Measurements from ENCODE around the gene CDC37L1. TPM values are rescaled to one million over a fixed set of nuclear protein-coding genes. Genes with fewer than 3 reads are reported as not detected.

CDC37L1 gene
- total and polyA plus RNA-seq, 9 of the 15 experiments (the other 6 are each of a cell fraction or from before 2014, with no cell fraction given), result 1.5 to 7.9 (median 6.0) TPM

DNA sequence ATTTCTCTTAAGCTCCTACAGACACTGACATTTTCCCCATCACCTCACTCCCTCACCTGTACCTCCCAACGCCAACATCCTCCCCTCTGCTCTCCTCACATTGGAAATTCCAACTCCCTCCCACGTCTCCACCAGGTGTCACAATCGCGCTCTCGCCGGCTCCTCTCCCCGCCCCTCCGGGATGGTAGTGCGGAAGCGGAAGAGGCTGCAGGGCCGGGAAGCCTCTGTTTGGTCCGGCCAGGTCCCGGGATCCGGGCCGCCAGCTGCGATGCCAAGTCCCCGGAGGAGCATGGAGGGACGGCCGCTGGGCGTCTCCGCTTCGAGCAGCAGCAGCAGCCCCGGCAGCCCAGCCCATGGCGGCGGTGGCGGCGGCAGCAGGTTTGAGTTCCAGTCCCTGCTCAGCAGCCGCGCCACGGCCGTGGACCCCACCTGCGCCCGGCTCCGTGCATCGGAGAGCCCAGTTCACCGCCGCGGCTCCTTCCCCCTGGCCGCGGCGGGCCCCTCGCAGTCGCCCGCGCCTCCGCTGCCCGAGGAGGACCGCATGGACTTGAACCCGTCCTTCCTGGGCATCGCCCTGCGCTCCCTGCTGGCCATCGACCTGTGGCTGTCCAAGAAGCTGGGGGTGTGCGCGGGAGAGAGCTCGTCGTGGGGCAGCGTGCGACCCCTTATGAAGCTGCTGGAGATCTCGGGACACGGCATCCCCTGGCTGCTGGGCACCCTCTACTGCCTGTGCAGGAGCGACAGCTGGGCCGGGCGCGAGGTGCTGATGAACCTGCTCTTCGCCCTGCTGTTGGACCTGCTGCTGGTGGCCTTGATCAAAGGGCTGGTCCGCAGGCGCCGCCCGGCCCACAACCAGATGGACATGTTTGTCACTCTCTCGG is 17.0 kb upstream of the CDC37L1 start, which contains the start of gene PLPP6 (continued):
- TF ChIP-seq HNRNPH1 (optimal IDR thresholded peaks at IDR 0.05; ENCODE audit: low read depth, low read length), result no peak
- no peak for TF ChIP-seq POLR3G (IDR thresholded peaks at IDR 0.05; ENCODE audit: extremely low read depth, insufficient read length, insufficient replicate concordance)
- TF ChIP-seq, protein P1, sequence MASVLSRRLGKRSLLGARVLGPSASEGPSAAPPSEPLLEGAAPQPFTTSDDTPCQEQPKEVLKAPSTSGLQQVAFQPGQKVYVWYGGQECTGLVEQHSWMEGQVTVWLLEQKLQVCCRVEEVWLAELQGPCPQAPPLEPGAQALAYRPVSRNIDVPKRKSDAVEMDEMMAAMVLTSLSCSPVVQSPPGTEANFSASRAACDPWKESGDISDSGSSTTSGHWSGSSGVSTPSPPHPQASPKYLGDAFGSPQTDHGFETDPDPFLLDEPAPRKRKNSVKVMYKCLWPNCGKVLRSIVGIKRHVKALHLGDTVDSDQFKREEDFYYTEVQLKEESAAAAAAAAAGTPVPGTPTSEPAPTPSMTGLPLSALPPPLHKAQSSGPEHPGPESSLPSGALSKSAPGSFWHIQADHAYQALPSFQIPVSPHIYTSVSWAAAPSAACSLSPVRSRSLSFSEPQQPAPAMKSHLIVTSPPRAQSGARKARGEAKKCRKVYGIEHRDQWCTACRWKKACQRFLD (CRISPR knock-in tag; IDR thresholded peaks at IDR 0.05), result no peak
- no peak for TF ChIP-seq ZNF232 (CRISPR knock-in tag; IDR thresholded peaks at IDR 0.05)
- TF ChIP-seq MAFF (IDR thresholded peaks at IDR 0.05; ENCODE audit: low read length), result no peak
- TF ChIP-seq EZH2 (IDR thresholded peaks at IDR 0.05; ENCODE audit: borderline replicate concordance, low read depth, low read length), result no peak
- TF ChIP-seq KDM4B (IDR thresholded peaks at IDR 0.05; ENCODE audit: borderline replicate concordance in 2 of 2, low read depth in 1 of 2), result 0 out of 4 replicates have a peak, but pooled peaks of 1 of the 2 experiments have one; percentile 42
- TF ChIP-seq, protein P2, sequence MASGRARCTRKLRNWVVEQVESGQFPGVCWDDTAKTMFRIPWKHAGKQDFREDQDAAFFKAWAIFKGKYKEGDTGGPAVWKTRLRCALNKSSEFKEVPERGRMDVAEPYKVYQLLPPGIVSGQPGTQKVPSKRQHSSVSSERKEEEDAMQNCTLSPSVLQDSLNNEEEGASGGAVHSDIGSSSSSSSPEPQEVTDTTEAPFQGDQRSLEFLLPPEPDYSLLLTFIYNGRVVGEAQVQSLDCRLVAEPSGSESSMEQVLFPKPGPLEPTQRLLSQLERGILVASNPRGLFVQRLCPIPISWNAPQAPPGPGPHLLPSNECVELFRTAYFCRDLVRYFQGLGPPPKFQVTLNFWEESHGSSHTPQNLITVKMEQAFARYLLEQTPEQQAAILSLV (tag; IDR thresholded peaks at IDR 0.05), result no peak
- TF ChIP-seq SRSF9 (IDR thresholded peaks at IDR 0.05; ENCODE audit: borderline replicate concordance, low read depth, low read length), result no peak
- no peak for TF ChIP-seq PHB2 (IDR thresholded peaks at IDR 0.05; ENCODE audit: low read depth)
- TF ChIP-seq HMGN3 (IDR thresholded peaks at IDR 0.05; ENCODE audit: borderline replicate concordance, extremely low read depth, insufficient read length, low read depth, low read length), result no peak
- TF ChIP-seq SPI1 (IDR thresholded peaks at IDR 0.05; ENCODE audit: borderline replicate concordance, low read depth, low read length), result peak; percentile 67; the same call in 1 of the 2 replicates
- peak; percentile 62; the same call in 1 of the 2 replicates for TF ChIP-seq RB1 (IDR thresholded peaks at IDR 0.05; ENCODE audit: low read depth)
- TF ChIP-seq, protein P3, sequence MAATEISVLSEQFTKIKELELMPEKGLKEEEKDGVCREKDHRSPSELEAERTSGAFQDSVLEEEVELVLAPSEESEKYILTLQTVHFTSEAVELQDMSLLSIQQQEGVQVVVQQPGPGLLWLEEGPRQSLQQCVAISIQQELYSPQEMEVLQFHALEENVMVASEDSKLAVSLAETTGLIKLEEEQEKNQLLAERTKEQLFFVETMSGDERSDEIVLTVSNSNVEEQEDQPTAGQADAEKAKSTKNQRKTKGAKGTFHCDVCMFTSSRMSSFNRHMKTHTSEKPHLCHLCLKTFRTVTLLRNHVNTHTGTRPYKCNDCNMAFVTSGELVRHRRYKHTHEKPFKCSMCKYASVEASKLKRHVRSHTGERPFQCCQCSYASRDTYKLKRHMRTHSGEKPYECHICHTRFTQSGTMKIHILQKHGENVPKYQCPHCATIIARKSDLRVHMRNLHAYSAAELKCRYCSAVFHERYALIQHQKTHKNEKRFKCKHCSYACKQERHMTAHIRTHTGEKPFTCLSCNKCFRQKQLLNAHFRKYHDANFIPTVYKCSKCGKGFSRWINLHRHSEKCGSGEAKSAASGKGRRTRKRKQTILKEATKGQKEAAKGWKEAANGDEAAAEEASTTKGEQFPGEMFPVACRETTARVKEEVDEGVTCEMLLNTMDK (IDR thresholded peaks at IDR 0.05; ENCODE audit: borderline replicate concordance, insufficient read depth, low read depth, low read length, poor library complexity, severe bottlenecking), result peak; percentile 53
- TF ChIP-seq, protein P4, sequence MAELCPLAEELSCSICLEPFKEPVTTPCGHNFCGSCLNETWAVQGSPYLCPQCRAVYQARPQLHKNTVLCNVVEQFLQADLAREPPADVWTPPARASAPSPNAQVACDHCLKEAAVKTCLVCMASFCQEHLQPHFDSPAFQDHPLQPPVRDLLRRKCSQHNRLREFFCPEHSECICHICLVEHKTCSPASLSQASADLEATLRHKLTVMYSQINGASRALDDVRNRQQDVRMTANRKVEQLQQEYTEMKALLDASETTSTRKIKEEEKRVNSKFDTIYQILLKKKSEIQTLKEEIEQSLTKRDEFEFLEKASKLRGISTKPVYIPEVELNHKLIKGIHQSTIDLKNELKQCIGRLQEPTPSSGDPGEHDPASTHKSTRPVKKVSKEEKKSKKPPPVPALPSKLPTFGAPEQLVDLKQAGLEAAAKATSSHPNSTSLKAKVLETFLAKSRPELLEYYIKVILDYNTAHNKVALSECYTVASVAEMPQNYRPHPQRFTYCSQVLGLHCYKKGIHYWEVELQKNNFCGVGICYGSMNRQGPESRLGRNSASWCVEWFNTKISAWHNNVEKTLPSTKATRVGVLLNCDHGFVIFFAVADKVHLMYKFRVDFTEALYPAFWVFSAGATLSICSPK (IDR thresholded peaks at IDR 0.05; ENCODE audit: borderline replicate concordance), result no peak
- TF ChIP-seq, protein P5, sequence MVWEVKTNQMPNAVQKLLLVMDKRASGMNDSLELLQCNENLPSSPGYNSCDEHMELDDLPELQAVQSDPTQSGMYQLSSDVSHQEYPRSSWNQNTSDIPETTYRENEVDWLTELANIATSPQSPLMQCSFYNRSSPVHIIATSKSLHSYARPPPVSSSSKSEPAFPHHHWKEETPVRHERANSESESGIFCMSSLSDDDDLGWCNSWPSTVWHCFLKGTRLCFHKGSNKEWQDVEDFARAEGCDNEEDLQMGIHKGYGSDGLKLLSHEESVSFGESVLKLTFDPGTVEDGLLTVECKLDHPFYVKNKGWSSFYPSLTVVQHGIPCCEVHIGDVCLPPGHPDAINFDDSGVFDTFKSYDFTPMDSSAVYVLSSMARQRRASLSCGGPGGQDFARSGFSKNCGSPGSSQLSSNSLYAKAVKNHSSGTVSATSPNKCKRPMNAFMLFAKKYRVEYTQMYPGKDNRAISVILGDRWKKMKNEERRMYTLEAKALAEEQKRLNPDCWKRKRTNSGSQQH (CRISPR knock-in tag; IDR thresholded peaks at IDR 0.05), result no peak
- TF ChIP-seq NONO (IDR thresholded peaks at IDR 0.05; ENCODE audit: low read depth in 2 of 2, low read length in 1 of 2), result 0 out of 4 replicates have a peak, but pooled peaks have one; percentile 33 to 41
- no peak for TF ChIP-seq BDP1 (IDR thresholded peaks at IDR 0.05; ENCODE audit: insufficient read depth, insufficient read length)
